HepG2 (cell line): Measurements from ENCODE around the gene LINC00237. TPM values are rescaled to one million over a fixed set of nuclear protein-coding genes. Genes with fewer than 3 reads are reported as not detected.

Experiments used
- CAMTA2 ChIP-seq: sonication (generic); formaldehyde crosslinking; IDR thresholded peaks from 2 replicates; pipeline ENCODE4 v1.4.0; 2020; ENCODE audit warnings: mild to moderate bottlenecking, missing genetic modification reagents, borderline replicate concordance
- CREM ChIP-seq, 2 experiments: sonication (generic) in 1 of 2; formaldehyde crosslinking in 1 of 2; IDR thresholded peaks; 2 replicates each; pipeline versions ENCODE4 v1.4.0 to v1.6.1; 2016 to 2020; ENCODE audit warnings: antibody characterized with exemption in 1 of 2, mild to moderate bottlenecking in 1 of 2, missing genetic modification reagents in 1 of 2
- ELF4 ChIP-seq: sonication (generic); formaldehyde crosslinking; IDR thresholded peaks from 2 replicates; pipeline ENCODE4 v1.5.0; 2020; ENCODE audit warnings: missing genetic modification reagents, mild to moderate bottlenecking, moderate library complexity, borderline replicate concordance
- FOXA3 ChIP-seq: IDR thresholded peaks from 2 replicates; pipeline ENCODE4 v1.6.1; 2016; ENCODE audit warnings: missing genetic modification reagents, missing compliant biosample characterization
- GATA4 ChIP-seq: sonication (generic); IDR thresholded peaks from 2 replicates; pipeline ENCODE4 v1.6.1; 2016; ENCODE audit warnings: antibody characterized with exemption, low read depth, borderline replicate concordance
- GLI4 ChIP-seq: sonication (generic); formaldehyde crosslinking; IDR thresholded peaks from 2 replicates; pipeline ENCODE4 v1.5.1; 2020; ENCODE audit warnings: missing genetic modification reagents, mild to moderate bottlenecking, moderate library complexity, borderline replicate concordance
- KDM3A ChIP-seq: IDR thresholded peaks from 2 replicates; pipeline ENCODE4 v1.6.1; 2018; ENCODE audit warnings: low read depth, missing compliant biosample characterization
- NCOA5 ChIP-seq: sonication (generic); formaldehyde crosslinking; IDR thresholded peaks from 2 replicates; pipeline ENCODE4 v1.4.0; 2020; ENCODE audit warnings: missing genetic modification reagents
- NFRKB ChIP-seq: fragments of 450-650 bp; IDR thresholded peaks from 2 replicates; pipeline ENCODE4 v1.6.1; 2017
- NKX3-1 ChIP-seq: sonication (generic); formaldehyde crosslinking; IDR thresholded peaks from 2 replicates; pipeline ENCODE4 v1.5.0; 2020; ENCODE audit warnings: missing genetic modification reagents
- RARA ChIP-seq: IDR thresholded peaks from 2 replicates; pipeline ENCODE4 v1.6.1; 2016; ENCODE audit warnings: missing genetic modification reagents, missing compliant biosample characterization
- REPIN1 ChIP-seq: sonication (generic); formaldehyde crosslinking; IDR thresholded peaks from 2 replicates; pipeline ENCODE4 v1.8.0; 2022; ENCODE audit warnings: missing genetic modification reagents, low read depth, mild to moderate bottlenecking, borderline replicate concordance
- RFX5 ChIP-seq: IDR thresholded peaks from 2 replicates; pipeline ENCODE4 v1.6.1; 2011; ENCODE audit warnings: low read depth, low read length, improper control_type of control experiment
- TBX3 ChIP-seq: fragments of 450-650 bp; IDR thresholded peaks from 2 replicates; pipeline ENCODE4 v1.6.1; 2017; ENCODE audit warnings: antibody characterized with exemption, mild to moderate bottlenecking, inconsistent platforms, borderline replicate concordance
- ZBTB7B ChIP-seq: sonication (generic); formaldehyde crosslinking; IDR thresholded peaks from 2 replicates; pipeline ENCODE4 v1.4.0; 2020; ENCODE audit warnings: missing genetic modification reagents
- ZIK1 ChIP-seq: sonication (generic); formaldehyde crosslinking; IDR thresholded peaks from 2 replicates; pipeline ENCODE4 v1.5.0; 2020; ENCODE audit warnings: mild to moderate bottlenecking, low read depth, missing genetic modification reagents, borderline replicate concordance
- ZNF10 ChIP-seq: sonication (generic); formaldehyde crosslinking; IDR thresholded peaks from 2 replicates; pipeline ENCODE4 v1.4.0; 2020; ENCODE audit warnings: mild to moderate bottlenecking, low read depth, missing genetic modification reagents, borderline replicate concordance
- ZNF180 ChIP-seq: sonication (generic); formaldehyde crosslinking; IDR thresholded peaks from 2 replicates; pipeline ENCODE4 v1.4.0; 2020; ENCODE audit warnings: low read depth, missing genetic modification reagents, borderline replicate concordance
- ZNF7 ChIP-seq: IDR thresholded peaks from 2 replicates; pipeline ENCODE4 v1.6.1; 2016; ENCODE audit warnings: missing biosample characterization, missing genetic modification reagents
- polyA plus RNA-seq, 8 experiments: library from polyadenylated mRNA; depleted of rRNA in 3 of 8; stranded (reverse) in 7 of 8; unstranded in 1 of 8; fragments of >200 nt; fragmentation: Illumina TruSeq in 4 of 8; extraction: Trizol in 4 of 8; gene quantifications; 2 replicates each; pipeline versions ENCODE4 v1.2.1 to v1.2.3, GENCODE V29; 2011 to 2016; ENCODE audit warnings: low read depth in 4 of 8, missing spikeins in 1 of 8, mixed read lengths in 1 of 8; ENCODE audit not compliant: insufficient read depth in 1 of 8
- total RNA-seq, 5 experiments: library from RNA; depleted of rRNA; stranded (reverse); fragments of >200 nt; fragmentation: Illumina TruSeq; extraction: Trizol; gene quantifications; 2 replicates each; pipeline ENCODE4 v1.2.3, GENCODE V29; 2016; ENCODE audit warnings: low read depth in 1 of 5
- TF ChIP-seq, protein P1 (sequence below): sonication (generic); formaldehyde crosslinking; IDR thresholded peaks from 2 replicates; pipeline ENCODE4 v1.4.0; 2020; ENCODE audit warnings: mild to moderate bottlenecking, missing genetic modification reagents
- TF ChIP-seq, protein P2 (sequence below): sonication (generic); formaldehyde crosslinking; IDR thresholded peaks from 2 replicates; pipeline ENCODE4 v1.8.1; 2023; ENCODE audit warnings: missing genetic modification reagents, mild to moderate bottlenecking, borderline replicate concordance
- TF ChIP-seq, protein P3 (sequence below): sonication (generic); formaldehyde crosslinking; IDR thresholded peaks from 2 replicates; pipeline ENCODE4 v1.8.1; 2023; ENCODE audit warnings: mild to moderate bottlenecking, missing genetic modification reagents
- TF ChIP-seq, protein P4 (sequence below): sonication (generic); formaldehyde crosslinking; IDR thresholded peaks from 2 replicates; pipeline ENCODE4 v1.8.0; 2022; ENCODE audit warnings: missing genetic modification reagents, mild to moderate bottlenecking, moderate library complexity, borderline replicate concordance
- TF ChIP-seq, protein P5 (sequence below): IDR thresholded peaks from 2 replicates; pipeline ENCODE4 v1.6.1; 2016; ENCODE audit warnings: control low read depth
- TF ChIP-seq, protein P6 (sequence below): sonication (generic); formaldehyde crosslinking; IDR thresholded peaks from 2 replicates; pipeline ENCODE4 v1.4.0; 2020; ENCODE audit warnings: missing genetic modification reagents

LINC00237 gene
- total and polyA plus RNA-seq, 2 of the 13 experiments (the other 11 are each of a cell fraction or from before 2014, with no cell fraction given): not detected

DNA sequence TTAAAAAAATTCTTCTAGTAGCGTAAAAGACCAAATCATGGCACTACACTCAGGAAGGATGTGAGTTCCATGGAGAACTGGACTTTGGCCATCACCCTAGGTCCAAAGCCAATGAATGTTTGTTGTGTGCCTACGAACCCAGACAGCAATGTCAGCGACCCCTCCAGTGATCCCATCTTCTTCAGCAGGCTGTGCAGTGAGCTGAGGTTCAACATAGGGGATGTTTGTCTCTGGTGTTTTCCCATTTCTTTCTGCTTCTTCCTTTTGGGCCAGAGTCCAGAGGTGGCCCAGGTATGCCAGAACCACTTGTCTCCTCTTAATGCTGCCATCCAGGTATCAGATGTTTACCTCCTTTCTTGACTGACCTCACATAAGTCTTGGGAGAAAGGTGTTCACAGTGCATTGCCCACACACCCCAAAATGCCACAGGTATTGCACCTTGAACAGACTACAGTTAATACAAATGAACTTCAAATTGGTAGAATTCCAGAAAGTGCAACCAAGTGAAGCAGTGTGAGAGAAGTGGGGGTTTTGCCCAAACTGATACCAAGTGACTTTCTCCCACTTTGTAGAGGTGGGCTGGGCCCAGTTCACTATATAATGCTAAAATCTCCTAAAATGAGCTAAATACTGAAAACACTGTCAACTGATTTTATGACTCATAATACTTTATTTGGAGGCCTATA lies 33.9 kb upstream of the LINC00237 start (continued):
- TF ChIP-seq, protein P1, sequence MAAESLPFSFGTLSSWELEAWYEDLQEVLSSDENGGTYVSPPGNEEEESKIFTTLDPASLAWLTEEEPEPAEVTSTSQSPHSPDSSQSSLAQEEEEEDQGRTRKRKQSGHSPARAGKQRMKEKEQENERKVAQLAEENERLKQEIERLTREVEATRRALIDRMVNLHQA (CRISPR knock-in tag): no peak
- no peak for TF ChIP-seq NFRKB
- TF ChIP-seq NKX3-1 (CRISPR knock-in tag): no peak
- TF ChIP-seq, protein P2, sequence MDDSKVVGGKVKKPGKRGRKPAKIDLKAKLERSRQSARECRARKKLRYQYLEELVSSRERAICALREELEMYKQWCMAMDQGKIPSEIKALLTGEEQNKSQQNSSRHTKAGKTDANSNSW: no peak
- no peak for TF ChIP-seq TBX3
- peak; percentile 63; the same call in 1 of the 2 replicates for TF ChIP-seq ZNF7 (CRISPR knock-in tag)
- TF ChIP-seq RARA (CRISPR knock-in tag): peak; percentile 76
- no peak for TF ChIP-seq GLI4 (CRISPR knock-in tag)
- TF ChIP-seq CAMTA2 (CRISPR knock-in tag): no peak
- no peak for TF ChIP-seq ELF4 (CRISPR knock-in tag)
- no peak for TF ChIP-seq NCOA5 (CRISPR knock-in tag)
- TF ChIP-seq ZBTB7B (CRISPR knock-in tag): peak; percentile 92
- no peak for TF ChIP-seq ZNF180 (CRISPR knock-in tag)
- no peak for TF ChIP-seq RFX5
- peak; percentile 34; the same call in 1 of the 2 replicates for TF ChIP-seq FOXA3 (CRISPR knock-in tag)
- TF ChIP-seq GATA4: no peak
- TF ChIP-seq REPIN1 (CRISPR knock-in tag): peak; percentile 70; the same call in 1 of the 2 replicates
- TF ChIP-seq, protein P3, sequence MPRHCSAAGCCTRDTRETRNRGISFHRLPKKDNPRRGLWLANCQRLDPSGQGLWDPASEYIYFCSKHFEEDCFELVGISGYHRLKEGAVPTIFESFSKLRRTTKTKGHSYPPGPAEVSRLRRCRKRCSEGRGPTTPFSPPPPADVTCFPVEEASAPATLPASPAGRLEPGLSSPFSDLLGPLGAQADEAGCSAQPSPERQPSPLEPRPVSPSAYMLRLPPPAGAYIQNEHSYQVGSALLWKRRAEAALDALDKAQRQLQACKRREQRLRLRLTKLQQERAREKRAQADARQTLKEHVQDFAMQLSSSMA (CRISPR knock-in tag): no peak
- TF ChIP-seq CREM (IDR thresholded peaks at IDR 0.05): no peak; the same call in none of the 2 replicates
- no peak for TF ChIP-seq CREM (CRISPR knock-in tag; IDR thresholded peaks at IDR 0.05)
- no peak for TF ChIP-seq ZNF10
- TF ChIP-seq, protein P4, sequence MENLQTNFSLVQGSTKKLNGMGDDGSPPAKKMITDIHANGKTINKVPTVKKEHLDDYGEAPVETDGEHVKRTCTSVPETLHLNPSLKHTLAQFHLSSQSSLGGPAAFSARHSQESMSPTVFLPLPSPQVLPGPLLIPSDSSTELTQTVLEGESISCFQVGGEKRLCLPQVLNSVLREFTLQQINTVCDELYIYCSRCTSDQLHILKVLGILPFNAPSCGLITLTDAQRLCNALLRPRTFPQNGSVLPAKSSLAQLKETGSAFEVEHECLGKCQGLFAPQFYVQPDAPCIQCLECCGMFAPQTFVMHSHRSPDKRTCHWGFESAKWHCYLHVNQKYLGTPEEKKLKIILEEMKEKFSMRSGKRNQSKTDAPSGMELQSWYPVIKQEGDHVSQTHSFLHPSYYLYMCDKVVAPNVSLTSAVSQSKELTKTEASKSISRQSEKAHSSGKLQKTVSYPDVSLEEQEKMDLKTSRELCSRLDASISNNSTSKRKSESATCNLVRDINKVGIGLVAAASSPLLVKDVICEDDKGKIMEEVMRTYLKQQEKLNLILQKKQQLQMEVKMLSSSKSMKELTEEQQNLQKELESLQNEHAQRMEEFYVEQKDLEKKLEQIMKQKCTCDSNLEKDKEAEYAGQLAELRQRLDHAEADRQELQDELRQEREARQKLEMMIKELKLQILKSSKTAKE: no peak
- TF ChIP-seq KDM3A: peak; percentile 44; the same call in 1 of the 2 replicates
- TF ChIP-seq ZIK1 (CRISPR knock-in tag): peak; percentile 49; the same call in 1 of the 2 replicates
- TF ChIP-seq, protein P5, sequence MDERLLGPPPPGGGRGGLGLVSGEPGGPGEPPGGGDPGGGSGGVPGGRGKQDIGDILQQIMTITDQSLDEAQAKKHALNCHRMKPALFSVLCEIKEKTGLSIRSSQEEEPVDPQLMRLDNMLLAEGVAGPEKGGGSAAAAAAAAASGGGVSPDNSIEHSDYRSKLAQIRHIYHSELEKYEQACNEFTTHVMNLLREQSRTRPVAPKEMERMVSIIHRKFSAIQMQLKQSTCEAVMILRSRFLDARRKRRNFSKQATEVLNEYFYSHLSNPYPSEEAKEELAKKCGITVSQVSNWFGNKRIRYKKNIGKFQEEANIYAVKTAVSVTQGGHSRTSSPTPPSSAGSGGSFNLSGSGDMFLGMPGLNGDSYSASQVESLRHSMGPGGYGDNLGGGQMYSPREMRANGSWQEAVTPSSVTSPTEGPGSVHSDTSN: no peak
- TF ChIP-seq, protein P6, sequence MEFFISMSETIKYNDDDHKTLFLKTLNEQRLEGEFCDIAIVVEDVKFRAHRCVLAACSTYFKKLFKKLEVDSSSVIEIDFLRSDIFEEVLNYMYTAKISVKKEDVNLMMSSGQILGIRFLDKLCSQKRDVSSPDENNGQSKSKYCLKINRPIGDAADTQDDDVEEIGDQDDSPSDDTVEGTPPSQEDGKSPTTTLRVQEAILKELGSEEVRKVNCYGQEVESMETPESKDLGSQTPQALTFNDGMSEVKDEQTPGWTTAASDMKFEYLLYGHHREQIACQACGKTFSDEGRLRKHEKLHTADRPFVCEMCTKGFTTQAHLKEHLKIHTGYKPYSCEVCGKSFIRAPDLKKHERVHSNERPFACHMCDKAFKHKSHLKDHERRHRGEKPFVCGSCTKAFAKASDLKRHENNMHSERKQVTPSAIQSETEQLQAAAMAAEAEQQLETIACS (CRISPR knock-in tag): no peak
